SK-N-SH treated with all-trans-retinoic acid at 6 μM for 48 hours (cell line): ENCODE measurements around the gene TGDS.

Experiments
- ATAC-seq: fragments of 200-7000 bp; cut with Tn5 transposase; 3 replicates; pipeline ENCODE4 v1.9.1; 2020; ENCODE audit warnings: mild to moderate bottlenecking, moderate library complexity
- ARNTL ChIP-seq: fragments of 450-650 bp; formaldehyde crosslinking; IDR thresholded peaks from 2 replicates; pipeline ENCODE4 v1.5.0; 2020; ENCODE audit warnings: low read depth, mild to moderate bottlenecking, moderate library complexity, borderline replicate concordance
- BACH2 ChIP-seq: fragments of 250-450 bp; sonication (Bioruptor Pico); IDR thresholded peaks from 2 replicates; pipeline ENCODE4 v1.9.0; 2021; ENCODE audit warnings: mild to moderate bottlenecking, borderline replicate concordance
- CREB5 ChIP-seq: fragments of 250-450 bp; sonication (Bioruptor Pico); IDR thresholded peaks from 2 replicates; pipeline ENCODE4 v1.5.1; 2020; ENCODE audit warnings: low read depth, mild to moderate bottlenecking, moderate library complexity
- CSRNP3 ChIP-seq: fragments of 250-450 bp; sonication (Bioruptor Pico); IDR thresholded peaks from 2 replicates; pipeline ENCODE4 v1.5.1; 2021; ENCODE audit warnings: mild to moderate bottlenecking, moderate library complexity
- ISL1 ChIP-seq: fragments of 250-450 bp; sonication (Bioruptor Pico); IDR thresholded peaks from 2 replicates; pipeline ENCODE4 v2.1.2; 2022; ENCODE audit warnings: mild to moderate bottlenecking, moderate library complexity
- OSR1 ChIP-seq: fragments of 250-450 bp; sonication (Bioruptor Pico); IDR thresholded peaks from 2 replicates; pipeline ENCODE4 v1.8.0; 2022; ENCODE audit warnings: moderate library complexity, mild to moderate bottlenecking, inconsistent platforms
- PATZ1 ChIP-seq: fragments of 250-450 bp; sonication (Bioruptor Pico); IDR thresholded peaks from 2 replicates; pipeline ENCODE4 v1.8.0; 2020; ENCODE audit warnings: mild to moderate bottlenecking, moderate library complexity, borderline replicate concordance
- POU6F1 ChIP-seq: fragments of 250-450 bp; sonication (Bioruptor Pico); IDR thresholded peaks from 2 replicates; pipeline ENCODE4 v1.8.0; 2021; ENCODE audit warnings: low read depth, mild to moderate bottlenecking, moderate library complexity, borderline replicate concordance
- PPARA ChIP-seq: fragments of 250-450 bp; sonication (Bioruptor Pico); IDR thresholded peaks from 2 replicates; pipeline ENCODE4 v1.5.0; 2020; ENCODE audit warnings: mild to moderate bottlenecking, borderline replicate concordance
- RARB ChIP-seq: fragments of 250-450 bp; sonication (Bioruptor Pico); IDR thresholded peaks from 2 replicates; pipeline ENCODE4 v1.8.0; 2021; ENCODE audit warnings: mild to moderate bottlenecking, moderate library complexity
- SNAI2 ChIP-seq: fragments of 250-450 bp; sonication (Bioruptor Pico); IDR thresholded peaks from 2 replicates; pipeline ENCODE4 v1.5.0; 2020; ENCODE audit warnings: mild to moderate bottlenecking, moderate library complexity
- TOX ChIP-seq: fragments of 250-450 bp; sonication (Bioruptor Pico); IDR thresholded peaks from 2 replicates; pipeline ENCODE4 v1.8.0; 2021; ENCODE audit warnings: mild to moderate bottlenecking, moderate library complexity, borderline replicate concordance
- TSHZ2 ChIP-seq: fragments of 250-450 bp; sonication (Bioruptor Pico); IDR thresholded peaks from 2 replicates; pipeline ENCODE4 v1.5.0; 2020; ENCODE audit warnings: mild to moderate bottlenecking, moderate library complexity
- ZC3H10 ChIP-seq: fragments of 250-450 bp; sonication (Bioruptor Pico); IDR thresholded peaks from 2 replicates; pipeline ENCODE4 v1.5.1; 2021; ENCODE audit warnings: mild to moderate bottlenecking, moderate library complexity
- ZFP3 ChIP-seq: fragments of 250-450 bp; sonication (Bioruptor Pico); IDR thresholded peaks from 2 replicates; pipeline ENCODE4 v1.5.0; 2020; ENCODE audit warnings: mild to moderate bottlenecking, moderate library complexity
- ZFP30 ChIP-seq: fragments of 450-650 bp; formaldehyde crosslinking; IDR thresholded peaks from 2 replicates; pipeline ENCODE4 v1.5.0; 2022; ENCODE audit warnings: mild to moderate bottlenecking, moderate library complexity
- ZNF565 ChIP-seq: fragments of 450-650 bp; formaldehyde crosslinking; conservative IDR thresholded peaks from 2 replicates; pipeline ENCODE4 v1.5.0; 2020; ENCODE audit warnings: low read depth, mild to moderate bottlenecking, moderate library complexity
- ZNF70 ChIP-seq: fragments of 450-650 bp; formaldehyde crosslinking; IDR thresholded peaks from 2 replicates; pipeline ENCODE4 v1.5.0; 2020; ENCODE audit warnings: mild to moderate bottlenecking, moderate library complexity
- ZNF8 ChIP-seq: fragments of 450-650 bp; formaldehyde crosslinking; IDR thresholded peaks from 2 replicates; pipeline ENCODE4 v1.5.0; 2020; ENCODE audit warnings: mild to moderate bottlenecking, moderate library complexity

The TGDS gene

GRCh38 chr13:94544922-94545321 lies 51.0 kb downstream of the TGDS start:
- TF ChIP-seq POU6F1 (no peak), PATZ1 (no peak), TOX (CRISPR knock-in tag) (no peak), OSR1 (CRISPR knock-in tag) (no peak)

GRCh38 chr13:94542917-94543316 lies 53.0 kb downstream of the TGDS start:
- no peak for ATAC-seq
- TF ChIP-seq ZC3H10 (CRISPR knock-in tag) (no peak), ARNTL (no peak), ZFP3 (no peak), SNAI2 (no peak), ZNF70 (CRISPR knock-in tag) (no peak), ISL1 (CRISPR knock-in tag) (no peak), TSHZ2 (CRISPR knock-in tag) (no peak), ZNF565 (no peak)

More at GRCh38 chr13:94544922-94545321, 51.0 kb downstream of the TGDS start:
- ATAC-seq, result no peak

GRCh38 chr13:94537740-94538630 lies 58.0 kb downstream of the TGDS start:
- TF ChIP-seq POU6F1 (no peak), PPARA (CRISPR knock-in tag) (no peak), PATZ1 (no peak), SNAI2 (no peak), CSRNP3 (CRISPR knock-in tag) (no peak), ZFP3 (no peak), ZC3H10 (CRISPR knock-in tag) (no peak), ZFP30 (CRISPR knock-in tag) (no peak), RARB (CRISPR knock-in tag) (no peak), ARNTL (no peak), ZNF8 (no peak), TSHZ2 (CRISPR knock-in tag) (no peak), CREB5 (no peak), BACH2 (CRISPR knock-in tag) (no peak), ZNF565 (no peak), ZNF70 (CRISPR knock-in tag) (no peak)
- TF ChIP-seq, all 23 proteins: peak for 0
- no peak for ATAC-seq
